HG03520 (cell line): Measurements from ENCODE around the gene SAMMSON.

Source experiments
- ATAC-seq: cut with Tn5 transposase; IDR thresholded peaks from one replicate; pipeline ENCODE4 v1.9.1; 2021; ENCODE audit warnings: mild to moderate bottlenecking, moderate library complexity; ENCODE audit not compliant: unreplicated experiment

Gene SAMMSON

DNA sequence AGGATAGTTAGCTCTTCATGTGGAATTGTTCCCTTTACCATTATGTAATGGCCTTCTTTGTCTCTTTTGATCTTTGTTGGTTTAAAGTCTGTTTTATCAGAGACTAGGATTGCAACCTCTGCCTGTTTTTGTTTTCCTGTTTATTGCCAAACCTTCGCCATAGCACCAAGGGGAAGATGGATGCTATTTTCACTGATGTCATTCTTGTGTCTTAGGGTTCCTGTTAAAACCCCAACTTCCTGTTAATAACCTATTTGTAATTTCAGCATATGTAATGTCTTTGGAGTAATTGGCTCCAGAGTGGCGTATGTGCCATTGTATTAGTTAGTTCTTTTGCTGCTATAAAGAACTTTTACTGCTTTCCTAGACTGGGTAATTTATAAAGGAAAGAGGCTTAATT, 10.8 kb downstream of the SAMMSON start:
- ATAC-seq: no peak

DNA sequence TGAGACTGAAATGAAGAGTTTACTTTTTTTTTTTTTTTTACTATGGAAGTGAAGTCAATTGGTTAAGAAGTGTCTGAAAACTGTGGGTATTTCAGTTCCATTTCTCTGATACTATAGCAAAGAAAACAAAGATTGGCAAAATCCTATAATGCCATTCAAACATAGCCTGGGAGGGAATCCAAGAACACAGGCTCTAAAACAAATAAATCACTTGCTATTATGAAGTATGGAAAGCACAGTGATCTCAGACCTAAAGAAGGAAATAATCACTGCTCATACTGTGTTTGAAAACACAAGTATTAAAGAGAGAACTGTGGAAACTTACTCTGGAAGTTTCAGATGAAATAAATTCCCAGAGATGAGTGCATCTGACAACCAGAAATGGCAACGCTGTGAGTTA, 12.0 kb downstream of the SAMMSON start:
- no peak for ATAC-seq

DNA sequence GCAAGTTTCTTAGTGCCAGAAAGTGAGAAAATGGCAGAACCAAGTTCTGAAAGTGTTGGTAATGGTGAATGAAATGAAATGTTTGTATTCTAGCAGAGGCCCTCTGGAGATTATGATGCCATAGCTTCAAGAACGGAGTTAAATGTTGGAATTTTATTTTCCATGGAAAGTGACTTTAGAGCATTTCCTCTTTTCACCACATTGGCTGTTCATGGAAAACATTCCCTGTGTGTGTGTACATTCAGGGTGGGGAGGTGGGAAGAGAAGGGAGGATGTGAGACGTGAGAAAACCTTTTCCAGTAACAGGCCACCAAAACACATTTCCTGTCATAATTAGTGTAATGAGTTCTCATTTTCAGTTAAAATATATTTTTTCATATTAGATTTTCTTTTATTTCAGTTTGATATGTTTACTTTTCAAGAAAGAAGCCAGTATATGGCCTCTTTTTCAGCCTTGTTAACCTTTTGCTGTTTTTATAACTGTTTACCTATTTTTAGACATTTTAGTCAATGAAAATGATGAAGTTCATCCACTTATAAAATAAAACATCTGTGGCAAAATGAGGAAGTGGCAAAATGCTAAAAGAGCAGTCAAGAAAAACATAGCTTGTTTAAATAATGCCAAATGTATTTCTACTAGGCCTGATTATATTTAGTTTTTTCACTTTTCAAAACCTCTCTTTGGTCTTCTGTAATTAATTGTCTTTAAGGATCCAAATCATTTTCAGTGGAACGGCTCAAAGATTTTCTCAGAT, 21.6 kb downstream of the SAMMSON start:
- ATAC-seq: no peak

DNA sequence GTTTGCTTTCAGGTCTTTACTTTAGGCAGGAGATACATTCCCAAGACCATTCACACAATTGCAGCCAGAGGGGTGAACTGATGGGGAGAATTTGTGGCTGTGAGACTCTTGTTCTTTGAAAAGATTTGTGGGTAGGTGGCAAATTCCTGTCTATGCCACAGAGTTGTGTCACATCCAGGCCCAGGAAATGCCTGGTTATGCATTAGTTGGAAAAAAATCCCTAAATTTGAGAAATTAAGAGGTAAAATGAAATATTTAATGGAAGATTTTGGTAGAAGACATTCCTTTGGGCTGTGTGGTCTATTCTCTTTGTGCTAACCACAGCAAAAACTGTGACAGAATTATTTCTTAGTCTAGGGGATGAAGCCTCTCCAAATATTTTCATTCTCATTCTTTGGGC, 28.8 kb downstream of the SAMMSON start:
- ATAC-seq: no peak

DNA sequence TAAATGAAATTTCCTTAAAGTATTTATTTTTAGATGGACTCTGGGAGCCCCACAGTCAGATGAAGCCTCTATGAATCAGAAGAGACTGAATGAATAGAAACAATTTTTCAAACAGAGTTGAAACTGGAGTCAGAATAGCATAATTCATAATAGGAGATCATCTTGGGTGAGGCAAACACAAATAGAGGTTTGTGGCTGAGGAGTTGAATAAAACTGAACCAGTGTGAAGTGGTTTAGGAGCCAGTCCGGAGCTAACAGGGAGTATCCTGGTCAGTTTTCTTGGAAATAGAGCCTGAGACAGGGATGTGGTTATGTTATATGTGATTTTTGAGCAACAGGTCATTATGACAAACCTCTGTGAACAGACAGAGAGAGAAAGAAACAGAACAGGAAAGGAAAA, 39.2 kb downstream of the SAMMSON start:
- ATAC-seq: no peak

DNA sequence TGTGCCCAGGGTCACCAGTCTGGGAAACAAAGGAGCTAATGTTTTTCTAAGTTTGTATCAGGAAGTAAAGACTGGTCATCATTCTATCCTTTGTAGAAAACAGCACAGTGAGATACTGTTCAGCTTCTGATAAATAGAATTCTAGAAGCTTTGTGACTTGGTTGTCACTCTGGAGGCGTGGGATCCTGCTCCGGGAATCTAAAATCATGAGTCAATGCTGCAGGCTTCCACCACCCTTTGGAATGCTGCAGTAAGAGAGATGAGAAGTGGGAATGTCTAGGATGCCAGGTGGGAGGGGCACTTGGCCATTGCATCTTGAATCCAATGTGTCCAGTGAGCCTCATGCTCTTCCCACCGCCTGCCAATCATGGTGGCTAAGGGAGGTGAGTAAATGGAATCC, 40.9 kb downstream of the SAMMSON start:
- ATAC-seq: no peak

DNA sequence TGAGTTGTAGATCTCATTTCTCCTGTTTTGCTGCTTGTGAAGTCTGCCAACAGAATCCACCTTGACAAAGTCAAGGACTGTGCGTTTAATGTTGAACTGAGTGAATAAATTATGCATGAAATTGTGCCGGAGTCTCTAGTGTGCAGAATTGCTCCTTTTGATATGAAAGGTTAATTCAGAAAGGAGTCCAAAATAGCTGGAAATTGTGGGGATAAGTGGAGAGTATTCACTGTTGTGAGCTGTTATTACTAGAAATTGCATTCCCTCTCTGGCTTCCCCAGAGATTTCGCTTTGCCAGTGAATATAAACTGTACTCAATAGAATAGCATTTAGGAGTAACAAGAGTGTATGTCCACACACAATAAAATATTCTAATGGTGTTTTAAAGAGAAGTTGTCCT, 43.1 kb downstream of the SAMMSON start:
- ATAC-seq: no peak

DNA sequence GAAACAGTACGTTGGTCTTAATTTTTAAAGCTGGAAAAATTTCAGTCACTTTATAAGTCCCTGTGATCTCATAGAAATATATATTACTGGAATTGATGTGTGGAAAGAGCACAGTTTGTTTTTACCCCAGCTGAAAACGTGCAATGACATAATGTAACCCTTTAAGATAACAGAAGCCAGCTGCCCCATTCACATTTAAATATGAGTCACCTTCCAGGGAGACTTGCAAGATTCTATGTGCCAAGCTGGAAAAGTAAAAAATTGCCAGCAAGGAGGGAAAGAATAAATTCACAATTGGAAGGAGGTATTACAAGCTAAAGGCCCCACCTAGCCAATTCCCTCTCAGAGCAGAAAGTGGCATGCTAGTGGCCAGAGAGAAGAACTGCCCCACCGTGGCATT, 50.2 kb downstream of the SAMMSON start:
- no peak for ATAC-seq

DNA sequence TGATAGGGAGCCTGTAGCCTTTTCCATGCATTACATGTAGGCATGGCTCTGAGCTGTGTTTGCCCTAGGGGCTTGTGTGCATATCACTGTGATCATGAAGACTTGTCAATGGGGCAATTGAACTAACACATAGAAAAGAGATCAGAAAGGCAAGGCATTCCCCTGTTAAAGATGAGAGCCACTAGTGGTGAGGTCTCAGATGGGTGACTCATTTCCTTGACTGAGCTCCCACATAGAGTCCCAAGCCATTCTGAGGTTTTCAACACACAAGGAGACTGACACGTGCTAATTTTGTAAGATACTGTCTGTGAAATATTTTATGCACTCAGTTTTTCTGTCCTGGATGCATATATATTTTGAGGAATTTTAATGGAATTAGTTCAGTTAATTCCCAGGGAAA, 53.8 kb downstream of the SAMMSON start:
- ATAC-seq: no peak

DNA sequence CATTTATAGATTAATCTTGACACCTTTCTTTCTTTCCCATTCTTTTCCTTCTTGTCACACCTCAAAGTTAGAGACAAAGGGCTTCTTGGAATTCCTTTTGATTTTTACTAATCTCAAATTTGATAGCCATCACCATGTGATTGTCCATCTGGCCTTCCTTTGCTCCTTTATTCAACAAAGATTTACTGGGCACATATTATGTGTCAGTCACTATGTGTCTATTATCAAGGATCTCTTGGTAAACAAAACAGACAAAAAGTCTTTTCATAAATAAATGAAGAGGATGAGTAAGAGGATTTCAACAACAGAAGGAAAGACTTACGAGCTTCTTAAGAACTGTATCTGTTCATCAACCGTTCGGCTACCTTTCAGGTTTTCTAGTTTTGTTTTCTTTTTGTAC, 56.5 kb downstream of the SAMMSON start:
- ATAC-seq: no peak

DNA sequence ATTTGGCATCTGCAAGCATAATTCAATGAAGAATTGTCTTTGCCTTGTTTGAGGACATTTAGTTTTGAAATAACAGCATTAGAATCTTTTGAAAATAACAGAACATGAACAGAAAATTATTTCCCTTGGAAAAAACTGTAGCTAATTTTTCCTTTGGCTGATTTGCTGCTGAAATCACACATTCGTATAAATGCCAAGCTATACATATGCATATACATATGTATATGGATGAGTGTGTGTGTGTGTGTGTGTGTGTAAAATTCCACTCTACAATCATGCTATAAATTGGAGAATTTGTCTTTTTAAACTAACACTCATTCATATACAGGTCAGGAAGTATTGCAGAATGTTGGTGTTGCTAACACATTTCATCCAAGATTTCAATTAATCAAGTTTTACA, 57.9 kb downstream of the SAMMSON start:
- ATAC-seq: no peak

DNA sequence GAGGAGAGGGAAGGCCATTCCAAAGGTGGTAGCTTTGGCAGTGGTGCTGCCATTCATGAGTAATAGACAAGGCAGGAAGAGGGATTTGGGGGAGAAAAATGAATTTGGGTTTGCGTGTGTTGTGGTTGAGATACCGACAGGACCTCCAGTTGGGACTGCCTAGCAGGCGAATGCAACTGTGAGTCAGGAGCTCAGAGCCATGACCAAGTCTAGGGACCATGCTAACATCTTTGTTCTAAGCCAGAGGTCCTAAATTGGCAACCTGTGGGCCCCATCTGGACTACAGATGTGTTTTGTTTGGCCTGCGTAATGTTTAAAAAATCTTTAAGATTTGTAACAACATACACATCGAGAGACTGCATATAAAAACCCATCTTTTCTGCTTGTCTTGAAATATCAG, 61.6 kb downstream of the SAMMSON start:
- no peak for ATAC-seq

DNA sequence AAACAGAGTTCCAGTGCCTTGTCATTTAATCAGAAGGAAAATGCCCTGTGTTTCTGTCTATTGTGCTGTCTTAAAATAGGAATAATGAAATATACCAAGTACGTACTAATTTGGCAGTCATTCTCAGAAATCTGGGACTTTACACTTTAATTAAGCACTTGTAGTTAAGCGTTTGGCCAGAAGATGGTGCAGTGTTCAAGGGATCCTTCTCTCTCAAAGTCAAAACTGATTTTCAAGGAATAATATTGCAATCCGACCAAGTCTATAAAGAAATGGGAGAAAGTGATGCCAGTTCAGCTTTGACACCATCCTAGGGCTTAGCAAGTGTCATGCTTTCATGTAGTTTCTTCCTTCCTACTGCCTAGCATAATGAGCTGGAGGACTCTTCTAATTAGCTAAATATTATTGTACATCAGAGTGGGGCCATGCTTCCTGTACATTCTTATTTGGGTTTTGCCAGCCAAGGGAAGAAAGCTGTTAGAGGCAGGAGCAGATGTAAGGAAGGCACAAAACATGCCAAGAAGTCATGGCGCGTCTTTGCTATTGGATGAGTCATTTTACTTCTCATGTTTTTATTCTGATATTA, 64.8 kb downstream of the SAMMSON start:
- no peak for ATAC-seq

DNA sequence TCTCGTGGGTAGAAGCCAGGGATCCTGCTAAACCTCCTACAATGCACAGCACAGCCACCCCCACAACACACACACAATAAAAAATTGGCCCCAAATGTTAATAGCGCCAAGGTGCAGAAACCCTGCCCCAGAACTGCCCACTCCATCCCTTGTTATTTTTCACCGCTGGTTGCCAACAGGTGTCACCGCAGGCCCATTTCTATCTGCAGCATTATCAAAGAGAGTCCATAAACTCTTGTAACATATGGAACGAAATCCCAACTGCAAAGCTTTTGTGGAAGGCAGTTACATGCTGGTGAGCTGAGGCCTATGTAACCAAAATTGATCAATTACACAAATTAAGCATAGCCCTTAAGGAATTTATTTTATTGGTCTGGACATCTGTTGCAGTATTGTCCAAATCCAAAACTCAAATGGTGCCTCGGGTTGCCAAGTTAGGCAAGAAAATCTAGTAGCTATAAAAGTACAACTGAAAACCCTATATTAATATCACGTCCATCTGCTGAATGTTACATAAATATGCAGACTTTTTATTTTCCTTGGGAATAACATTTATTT, 66.2 kb downstream of the SAMMSON start:
- no peak for ATAC-seq

DNA sequence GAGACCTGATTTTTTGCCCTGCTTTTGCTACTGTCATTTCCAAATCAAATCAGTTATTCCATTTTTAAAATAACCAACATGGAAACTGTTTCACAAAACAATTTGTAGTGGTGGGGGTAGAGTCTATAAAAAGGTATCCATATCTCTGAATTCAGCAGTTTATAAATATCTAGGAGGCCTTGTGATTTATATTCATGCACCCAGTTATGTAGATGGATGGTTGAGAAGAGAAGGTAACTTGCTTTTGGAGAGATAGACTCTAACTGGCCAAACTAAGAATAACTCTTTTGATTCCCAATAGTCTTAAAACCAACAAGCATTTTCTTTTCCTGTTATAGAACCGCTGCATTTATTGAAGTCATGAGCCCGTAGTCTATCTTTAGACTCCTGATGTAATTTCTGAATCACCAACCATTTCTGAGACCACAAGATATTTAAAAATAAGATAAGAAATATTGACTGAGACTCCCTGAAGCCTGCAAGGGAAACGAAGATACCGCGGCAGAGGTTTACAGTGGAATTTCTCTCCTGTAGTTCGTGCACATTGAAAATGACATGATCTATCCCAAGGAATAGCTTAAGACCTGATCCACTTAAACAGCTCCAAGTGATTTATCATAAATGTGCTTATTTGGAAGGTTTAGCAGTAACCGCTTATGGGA, 68.5 kb downstream of the SAMMSON start:
- no peak for ATAC-seq

DNA sequence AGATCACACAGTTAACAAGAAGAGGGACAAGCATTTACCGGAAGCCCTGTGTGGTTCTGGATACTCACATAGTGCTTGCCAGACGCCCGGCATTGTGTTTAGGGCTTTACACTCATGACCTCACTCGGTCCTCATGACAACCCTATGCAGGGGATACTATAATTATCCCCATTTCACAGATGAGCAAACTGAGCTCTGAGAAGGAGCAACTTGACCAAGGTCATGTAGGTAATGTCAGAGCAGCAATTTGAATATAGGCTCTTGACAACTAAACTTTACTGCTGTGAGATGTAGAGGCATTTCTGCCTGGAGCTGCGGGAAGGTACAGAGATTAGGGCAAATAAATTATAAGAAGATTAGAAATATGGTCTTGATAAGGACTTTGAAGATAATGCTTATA, 70.0 kb downstream of the SAMMSON start:
- ATAC-seq: no peak

DNA sequence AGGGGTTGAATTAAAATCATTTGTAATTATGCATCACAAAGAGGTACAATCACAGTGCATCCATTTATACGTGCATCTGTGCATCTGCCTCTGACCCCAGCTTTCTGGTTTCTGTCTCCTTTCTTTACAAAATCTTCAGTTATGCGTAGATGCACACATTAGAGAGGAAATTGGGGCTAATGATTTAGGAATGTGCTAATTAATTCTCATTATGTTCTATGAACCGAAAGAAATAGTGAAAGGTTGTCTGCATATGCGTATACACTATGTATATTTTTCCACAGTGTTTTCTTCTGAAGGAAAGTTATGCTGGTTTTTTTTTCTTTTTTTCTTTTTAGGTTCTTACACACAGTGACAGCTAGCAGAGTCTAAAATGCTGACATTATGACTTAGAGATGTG, 71.6 kb downstream of the SAMMSON start:
- no peak for ATAC-seq

DNA sequence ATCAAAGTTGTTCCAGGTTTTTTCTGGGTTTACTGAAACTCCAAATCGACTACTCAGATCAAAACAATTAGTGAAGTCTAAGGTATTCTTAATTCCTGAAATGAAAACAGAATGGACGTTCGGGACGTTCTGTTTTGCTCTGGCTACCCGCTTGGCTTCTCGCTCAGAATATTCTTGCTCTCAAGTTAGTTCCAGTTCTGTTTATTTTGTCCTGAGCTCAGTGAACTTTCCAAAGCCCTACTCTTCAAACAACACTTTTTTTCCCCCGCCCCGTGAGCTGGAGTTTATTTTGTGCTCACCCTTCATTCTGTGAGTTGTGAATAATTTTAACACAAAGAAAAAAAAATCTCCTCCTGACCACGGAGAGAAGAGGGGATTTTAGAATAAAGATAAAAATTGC, 72.6 kb downstream of the SAMMSON start:
- ATAC-seq: no peak

DNA sequence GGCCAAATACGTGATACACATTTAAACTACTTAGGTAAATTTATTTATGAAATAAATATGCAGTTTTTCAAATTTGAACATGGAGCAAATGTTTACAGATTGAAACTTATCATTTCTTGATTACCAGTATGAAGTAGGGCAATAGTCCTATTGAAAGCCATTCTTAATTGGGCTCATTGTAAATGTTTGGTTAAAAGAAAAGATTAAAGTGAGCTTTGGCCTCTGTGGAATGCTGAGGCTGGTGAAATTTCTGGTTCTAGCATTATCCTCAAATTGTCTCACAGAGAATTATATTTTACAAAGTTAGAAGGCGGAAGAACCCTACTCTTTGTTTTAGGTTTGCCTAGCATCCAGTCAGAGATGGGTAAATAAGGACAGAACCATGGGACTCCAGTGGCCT, 73.2 kb downstream of the SAMMSON start:
- ATAC-seq: no peak

DNA sequence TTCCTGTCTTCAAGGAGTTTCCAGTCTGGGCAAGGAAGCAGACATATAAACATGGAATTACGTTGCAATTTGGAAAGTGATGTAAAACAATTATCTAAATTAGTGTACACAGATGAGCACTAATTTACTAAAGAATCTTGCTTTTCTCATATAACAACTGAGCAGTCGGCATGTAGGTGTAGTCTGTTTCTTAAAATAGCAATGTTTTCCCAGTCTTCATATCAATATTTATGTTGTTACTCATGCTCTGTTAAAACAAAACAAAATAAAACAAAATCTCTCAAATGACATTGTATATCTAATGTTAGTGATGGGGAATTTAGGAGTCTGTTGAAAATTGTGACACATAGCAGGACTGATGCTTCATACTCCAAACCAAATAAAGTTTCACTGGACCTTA, 75.6 kb downstream of the SAMMSON start:
- ATAC-seq: no peak

DNA sequence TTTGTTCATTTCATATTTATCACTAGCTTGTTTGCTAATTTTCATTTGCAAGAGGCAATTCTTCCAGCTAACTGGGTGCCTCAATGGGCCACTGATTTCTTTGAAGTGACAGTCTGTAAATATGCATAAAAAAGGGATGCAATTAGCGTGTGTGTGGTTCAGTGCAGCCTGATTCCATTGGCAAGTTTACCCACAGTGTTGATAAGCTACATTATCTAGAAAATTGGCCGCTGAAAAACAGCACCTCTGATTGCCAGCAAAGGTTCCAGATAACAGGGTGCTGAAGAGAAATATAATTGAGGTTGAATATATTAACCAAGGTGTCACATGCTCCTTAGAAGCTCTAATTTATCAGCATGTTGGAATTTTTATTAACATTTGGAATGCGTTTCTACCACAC, 76.9 kb downstream of the SAMMSON start:
- ATAC-seq: no peak

DNA sequence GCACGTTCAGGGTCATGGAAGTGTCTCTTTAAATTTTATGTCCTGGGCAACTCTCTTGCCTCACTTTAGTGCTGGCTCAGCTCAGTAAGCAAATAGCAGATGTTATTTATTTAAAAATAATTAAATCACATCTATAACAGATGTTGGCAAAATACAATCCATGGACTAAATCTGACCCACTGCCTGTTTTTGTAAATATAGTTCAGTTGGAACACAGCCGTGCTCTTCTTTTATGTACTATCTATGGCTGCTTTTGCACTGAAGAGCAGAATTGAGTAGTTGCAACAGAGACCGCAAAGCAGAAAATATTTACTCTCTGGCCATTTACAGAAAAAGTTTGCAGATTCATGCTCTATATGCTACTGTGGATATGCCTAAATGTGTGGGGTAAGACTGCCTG, 79.2 kb downstream of the SAMMSON start:
- ATAC-seq: no peak
